Karpas-422 (cell line): Measurements from ENCODE around the gene COX7A2. TPM values are rescaled to one million over a fixed set of nuclear protein-coding genes. Genes with fewer than 3 reads are reported as not detected.

Experiments used
- total RNA-seq: library from RNA; depleted of rRNA; stranded (reverse); fragments of >200 nt; shearing (Covaris generic); gene quantifications from 2 replicates; pipeline ENCODE4 v1.2.3, GENCODE V29; 2014; ENCODE audit warnings: low replicate concordance; rRNA removed

Gene COX7A2
- total RNA-seq, 1 experiment from 2014 or later = 346 TPM

Other genes starting within 250 kb of the COX7A2 start
- gene COL12A1, start 37.7 kb downstream of the COX7A2 start, total RNA-seq = not detected in 2 replicates
- gene TMEM30A, start 41.0 kb upstream of the COX7A2 start, total RNA-seq = 39.6 and 78.5 TPM in 2 replicates
- gene FILIP1, start 250.0 kb upstream of the COX7A2 start, total RNA-seq = 0.15 TPM in 1 of 2 replicates, not detected in the other